Stomach (tissue), 9 donors: ENCODE measurements around the gene PDE8B. TPM values are rescaled to one million over a fixed set of nuclear protein-coding genes. Genes with fewer than 3 reads are reported as not detected.

ENCODE experiments used
- DNase-seq, 2 donors: peaks; one replicate each; pipeline versions ENCODE4 v3.0.0 to v3.0.0-alpha.2; 2013 to 2019
- H3K27ac ChIP-seq, 5 donors: fragments of 200-600 bp in 4 of 5; sonication (generic) in 4 of 5; one replicate each; pipeline ENCODE4 v1.5.1; 2013 to 2019; ENCODE audit warnings: mild to moderate bottlenecking in 1 of 5, moderate library complexity in 1 of 5
- H3K27me3 ChIP-seq, 3 donors: fragments of 200-600 bp; sonication (generic); one replicate each; pipeline ENCODE4 v1.5.1; 2017 to 2019; ENCODE audit warnings: mixed run types in 1 of 3
- H3K36me3 ChIP-seq, 4 donors: fragments of 200-600 bp; sonication (generic); 1 replicate in 3 of 4; 2 replicates in 1 of 4; pipeline ENCODE4 v1.5.1; 2016 to 2019
- H3K4me1 ChIP-seq, 4 donors: fragments of 200-600 bp; sonication (generic); one replicate each; pipeline ENCODE4 v1.5.1; 2016 to 2019
- H3K4me3 ChIP-seq, 4 donors: fragments of 200-600 bp; sonication (generic) in 3 of 4; one replicate each; pipeline ENCODE4 v1.5.1; 2016 to 2019; ENCODE audit warnings: mild to moderate bottlenecking in 1 of 4
- H3K9me3 ChIP-seq, 4 donors: fragments of 200-600 bp; sonication (generic); one replicate each; pipeline ENCODE4 v1.5.1; 2016 to 2019
- EP300 ChIP-seq: sonication (generic); formaldehyde crosslinking; IDR thresholded peaks from one replicate; pipeline ENCODE4 v1.6.1; 2017; ENCODE audit warnings: antibody characterized with exemption
- POLR2A ChIP-seq, 4 donors: fragments of 450-650 bp; IDR thresholded peaks; one replicate each; pipeline ENCODE4 v1.6.1; 2016; ENCODE audit warnings: antibody characterized with exemption in 4 of 4, control low read depth in 2 of 4, mild to moderate bottlenecking in 1 of 4, moderate library complexity in 1 of 4
- POLR2AphosphoS5 ChIP-seq, 3 donors: sonication (generic); formaldehyde crosslinking; IDR thresholded peaks; one replicate each; pipeline ENCODE4 v1.6.1; 2016; ENCODE audit warnings: antibody characterized with exemption in 3 of 3
- WGBS, 5 donors: extraction: QIAGEN DNeasy Blood & Tissue Kit in 3 of 5; methylation state at CpG; one replicate each; pipeline versions ENCODE4 v1.1.5 to v1.1.7; 2013 to 2018; 5-methylcytosine and 5-hydroxymethylcytosine counted together
- intact Hi-C: fragments of 100-400 bp; cut with DNase I; formaldehyde crosslinking; loops from one replicate; pipeline ENCODE4 v1.15.1; 2023; ENCODE audit warnings: low total_unique reads
- polyA plus RNA-seq, 3 donors: library from polyadenylated mRNA; stranded (reverse); fragments of 200-250 nt; gene quantifications; one replicate each; pipeline ENCODE4 v1.2.3, GENCODE V29; 2013
- total RNA-seq, 5 donors: library from RNA; depleted of rRNA; stranded (reverse); fragments of >200 nt; gene quantifications; one replicate each; pipeline versions ENCODE4 v1.1.0 to v1.2.3, GENCODE V29; 2014 to 2016
- TF ChIP-seq, protein P1 (sequence below), 7 experiments: fragments of 450-650 bp in 4 of 7; fragments of 200-600 bp in 3 of 7; sonication (generic) in 3 of 7; IDR thresholded peaks; one replicate each; pipeline ENCODE4 v1.5.1; 2016 to 2019; ENCODE audit warnings: antibody characterized with exemption in 7 of 7, control low read depth in 2 of 7, mild to moderate bottlenecking in 1 of 7
- donor health status: healthy with polysubstance abuse.
- donor health status: Bipolar disorder and iron deficiency.
- donor health status: healthy.

PDE8B gene
- total and polyA plus RNA-seq, 8 donors = 0.56 to 243 (median 3.5) TPM; not detected in 1

DNA sequence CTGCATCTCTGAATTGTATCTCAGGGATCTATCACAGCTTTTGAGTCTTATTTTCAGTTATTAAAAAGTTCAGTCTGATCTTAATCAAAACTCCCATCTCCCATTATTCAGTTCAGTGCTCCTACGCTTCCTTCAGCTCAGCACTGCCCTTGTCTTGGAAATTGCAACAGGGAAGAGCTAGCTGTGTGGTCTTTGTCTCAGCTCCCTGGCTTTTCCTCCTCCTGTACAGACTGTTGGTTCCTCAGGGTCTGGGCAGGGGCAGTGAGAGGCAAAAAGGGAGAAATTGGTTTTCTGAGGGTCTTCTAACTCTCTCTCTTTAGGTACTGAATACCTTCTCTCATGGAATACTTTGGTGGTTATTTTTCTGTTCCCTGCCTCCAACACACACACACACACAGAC lies 48.2 kb downstream of the PDE8B start:
- no peak overlapping the region for H3K27ac ChIP-seq
- peaks cover 0 to 4% (median 0%) of the 10 kb centered on the region in 4 donors for H3K4me1 ChIP-seq
- no peaks in the 10 kb centered on the region for H3K27me3 ChIP-seq
- DNase-seq = no peak
- intact Hi-C loops = no loop called here
- no peaks in the 10 kb centered on the region for H3K9me3 ChIP-seq
- 86 to 100% (median 93%) methylated on average over 1 of the region's 1 CpG for WGBS, 5 donors
- H3K4me3 ChIP-seq = no peak overlapping the region
- no peak for TF ChIP-seq EP300
- TF ChIP-seq POLR2A (IDR thresholded peaks at IDR 0.05) = no peak
- TF ChIP-seq, protein P1, sequence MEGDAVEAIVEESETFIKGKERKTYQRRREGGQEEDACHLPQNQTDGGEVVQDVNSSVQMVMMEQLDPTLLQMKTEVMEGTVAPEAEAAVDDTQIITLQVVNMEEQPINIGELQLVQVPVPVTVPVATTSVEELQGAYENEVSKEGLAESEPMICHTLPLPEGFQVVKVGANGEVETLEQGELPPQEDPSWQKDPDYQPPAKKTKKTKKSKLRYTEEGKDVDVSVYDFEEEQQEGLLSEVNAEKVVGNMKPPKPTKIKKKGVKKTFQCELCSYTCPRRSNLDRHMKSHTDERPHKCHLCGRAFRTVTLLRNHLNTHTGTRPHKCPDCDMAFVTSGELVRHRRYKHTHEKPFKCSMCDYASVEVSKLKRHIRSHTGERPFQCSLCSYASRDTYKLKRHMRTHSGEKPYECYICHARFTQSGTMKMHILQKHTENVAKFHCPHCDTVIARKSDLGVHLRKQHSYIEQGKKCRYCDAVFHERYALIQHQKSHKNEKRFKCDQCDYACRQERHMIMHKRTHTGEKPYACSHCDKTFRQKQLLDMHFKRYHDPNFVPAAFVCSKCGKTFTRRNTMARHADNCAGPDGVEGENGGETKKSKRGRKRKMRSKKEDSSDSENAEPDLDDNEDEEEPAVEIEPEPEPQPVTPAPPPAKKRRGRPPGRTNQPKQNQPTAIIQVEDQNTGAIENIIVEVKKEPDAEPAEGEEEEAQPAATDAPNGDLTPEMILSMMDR (IDR thresholded peaks at IDR 0.05) = no peak
- no peak for TF ChIP-seq POLR2AphosphoS5 (IDR thresholded peaks at IDR 0.05)
- no peaks in the 10 kb centered on the region for H3K36me3 ChIP-seq

DNA sequence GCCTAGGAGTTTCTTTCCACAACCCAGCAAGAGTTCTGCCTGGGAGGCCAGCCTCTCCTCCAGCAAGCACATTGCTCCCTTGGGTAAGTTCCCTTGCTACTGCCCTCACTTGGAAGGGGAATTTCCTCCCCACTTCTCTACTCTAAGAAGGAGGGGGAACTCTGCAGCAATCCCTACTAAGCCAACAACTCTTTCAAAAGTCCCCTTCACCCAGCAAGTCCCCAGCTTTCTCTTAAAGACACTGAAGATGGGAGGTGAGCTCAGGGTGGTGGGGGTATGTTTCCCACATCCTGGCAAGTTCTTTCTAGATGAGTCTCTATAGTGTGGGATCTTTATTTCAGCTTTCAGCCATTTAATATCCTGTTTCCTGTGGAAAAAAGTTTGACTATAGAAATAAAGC lies 49.0 kb downstream of the PDE8B start:
- intact Hi-C loops = no loop called here
- TF ChIP-seq POLR2A (IDR thresholded peaks at IDR 0.05) = no peak
- TF ChIP-seq, protein P1 (IDR thresholded peaks at IDR 0.05) = no peak
- no peak for TF ChIP-seq EP300
- TF ChIP-seq POLR2AphosphoS5 (IDR thresholded peaks at IDR 0.05) = no peak
- H3K4me3 ChIP-seq = no peak overlapping the region
- H3K27me3 ChIP-seq = no peaks in the 10 kb centered on the region
- no peak for DNase-seq
- no peaks in the 10 kb centered on the region for H3K9me3 ChIP-seq
- no peaks in the 10 kb centered on the region for H3K36me3 ChIP-seq
- H3K4me1 ChIP-seq = peaks cover 0 to 4% (median 0%) of the 10 kb centered on the region in 4 donors
- no peak overlapping the region for H3K27ac ChIP-seq

DNA sequence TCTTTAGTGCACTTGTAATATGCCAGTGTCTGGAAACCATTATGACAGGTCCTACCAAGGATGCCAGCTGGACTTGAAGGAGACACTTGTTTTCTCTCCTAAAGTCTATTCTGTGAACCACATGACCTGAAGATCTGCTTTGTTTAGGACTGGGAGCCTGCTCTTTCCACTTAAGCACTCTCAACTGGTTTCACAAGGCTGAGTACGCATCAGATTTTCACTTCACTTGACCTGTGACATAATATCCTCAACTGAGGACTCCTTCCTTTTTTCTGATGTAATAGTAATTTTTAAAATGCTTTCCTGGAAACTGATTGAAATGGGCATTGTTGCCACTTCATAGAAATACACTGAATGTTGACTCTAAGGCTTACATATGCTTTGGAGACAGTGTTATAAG lies 52.2 kb downstream of the PDE8B start:
- DNase-seq = no peak
- Histone ChIP-seq H3K27me3 (no peaks in the 10 kb centered on the region), H3K4me1 (peaks cover 0 to 4% (median 0%) of the 10 kb centered on the region in 4 donors), H3K36me3 (no peaks in the 10 kb centered on the region), H3K9me3 (no peaks in the 10 kb centered on the region), H3K4me3 (no peak overlapping the region), H3K27ac (no peak overlapping the region)
- TF ChIP-seq EP300 = no peak
- TF ChIP-seq, protein P1 (IDR thresholded peaks at IDR 0.05) = no peak
- no peak for TF ChIP-seq POLR2A (IDR thresholded peaks at IDR 0.05)
- no peak for TF ChIP-seq POLR2AphosphoS5 (IDR thresholded peaks at IDR 0.05)
- intact Hi-C loops = no loop called here
- WGBS, 5 donors = 75 to 88% (median 87%) methylated on average over 1 of the region's 1 CpG

DNA sequence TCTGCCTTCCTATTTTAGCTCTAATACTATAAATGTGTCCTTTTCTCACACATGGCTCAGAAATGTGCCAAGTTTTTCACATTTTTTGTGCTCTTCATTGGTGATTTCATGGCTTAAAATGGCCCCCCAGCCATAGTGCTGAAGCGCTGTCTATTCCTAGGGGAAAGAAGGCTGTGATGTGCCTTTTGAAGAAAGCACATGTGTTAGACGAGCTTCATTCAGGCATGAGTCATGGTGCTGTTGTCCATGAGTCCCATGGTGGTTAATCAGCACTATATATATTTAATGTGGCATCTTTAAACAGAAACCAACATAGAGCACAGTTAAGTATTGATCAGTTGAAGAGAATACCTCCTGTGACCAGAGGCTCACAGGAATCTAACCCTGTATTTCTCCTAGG lies 55.8 kb downstream of the PDE8B start:
- intact Hi-C loops = no loop called here
- TF ChIP-seq POLR2AphosphoS5 (IDR thresholded peaks at IDR 0.05) (no peak), POLR2A (IDR thresholded peaks at IDR 0.05) (no peak), EP300 (no peak)
- TF ChIP-seq, protein P1 (IDR thresholded peaks at IDR 0.05) = no peak
- Histone ChIP-seq H3K9me3 (no peaks in the 10 kb centered on the region), H3K4me1 (peaks cover 0 to 4% (median 0%) of the 10 kb centered on the region in 4 donors), H3K4me3 (no peak overlapping the region), H3K27me3 (no peaks in the 10 kb centered on the region), H3K27ac (no peak overlapping the region), H3K36me3 (no peaks in the 10 kb centered on the region)
- 79 to 86% (median 84%) methylated on average over 2 of the region's 2 CpGs for WGBS, 5 donors
- no peak for DNase-seq
